C4-2B (cell line): ENCODE measurements around the gene ARHGAP10.

Experiments used
- H3K27ac ChIP-seq: fragments of 450-650 bp; 2 replicates; pipeline ENCODE4 v1.5.1; 2017
- CTCF ChIP-seq: fragments of 450-650 bp; conservative IDR thresholded peaks from 2 replicates; pipeline ENCODE4 v1.5.1; 2017; ENCODE audit warnings: mild to moderate bottlenecking
- ZFX ChIP-seq: fragments of 450-650 bp; IDR thresholded peaks from 2 replicates; pipeline ENCODE4 v1.6.1; 2017

The ARHGAP10 gene

GRCh38 chr4:148120216-148120615 is 388.3 kb downstream of the ARHGAP10 start:
- no peak overlapping the region for H3K27ac ChIP-seq
- no peak for TF ChIP-seq ZFX
- TF ChIP-seq CTCF = no peak
